ENCODE results near the gene CTSH.
"Not testable (repeated sequence)": the region's sequence is repeated elsewhere in the genome, so short reads cannot be mapped to it uniquely, and the experiment has no call there.

The CTSH gene

GRCh38 chr15:78879517-78880241, 65.2 kb downstream of the CTSH start:
- peak; percentile 35 for DNase-seq

- DNase-seq: no peak
Measured at GRCh38 chr15:78878356-78878755, 66.5 kb downstream of the CTSH start.

- not testable (repeated sequence) for DNase-seq
Measured at GRCh38 chr15:78876954-78877353, 67.9 kb downstream of the CTSH start.

- no peak for DNase-seq
Measured at GRCh38 chr15:78875107-78875914, 69.5 kb downstream of the CTSH start.

GRCh38 chr15:78873793-78874765, 70.8 kb downstream of the CTSH start:
- peak; percentile 28 for DNase-seq

GRCh38 chr15:78872972-78873792, 71.7 kb downstream of the CTSH start:
- peak; percentile 92 for DNase-seq

- peak; percentile 93 for DNase-seq
Measured at GRCh38 chr15:78872155-78872971, 72.5 kb downstream of the CTSH start, which contains the start of gene MORF4L1. TSS of gene MORF4L1 (plus strand) at chr15:78872890. CDS start at chr15:78873018, 128 bp downstream.

GRCh38 chr15:78871483-78872127, 73.2 kb downstream of the CTSH start:
- not testable (repeated sequence) for DNase-seq
